HEK293 (cell line): ENCODE measurements around the gene ANO1.
A peak's percentile ranks its signal among the peaks of the same experiment; 100 is the strongest.

Source experiments
- CTCF ChIA-PET: fragments of 350-600 bp; formaldehyde crosslinking; extraction: SDS; loops from one replicate; lab custom pipeline; 2021; ENCODE audit warnings: antibody characterized with exemption; lab: Yijun Ruan, JAX
- POLR2A ChIA-PET: fragments of 300-600 bp; formaldehyde crosslinking; extraction: SDS; loops from one replicate; lab custom pipeline; 2020; ENCODE audit warnings: antibody characterized with exemption, inconsistent platforms; lab: Yijun Ruan, JAX
- H3K27ac ChIP-seq: fragments of 200-500 bp; sonication (Bioruptor generic); 2 replicates; pipeline ENCODE4 v1.5.1; 2014; ENCODE audit warnings: low read depth, low read length, control low read depth, inconsistent platforms; ENCODE audit errors: extremely low read depth
- H3K36me3 ChIP-seq, 2 experiments: fragments of 200-500 bp in 1 of 2; sonication (Bioruptor generic) in 1 of 2; 1 replicate in 1 of 2; 2 replicates in 1 of 2; pipeline ENCODE4 v1.5.1; 2014 to 2017; ENCODE audit warnings: inconsistent platforms in 2 of 2, low read length in 2 of 2; ENCODE audit not compliant: control insufficient read depth in 2 of 2, insufficient read depth in 1 of 2
- H3K4me1 ChIP-seq: fragments of 200-500 bp; sonication (Bioruptor generic); 2 replicates; pipeline ENCODE4 v1.5.1; 2014; ENCODE audit warnings: mild to moderate bottlenecking, low read length, inconsistent platforms; ENCODE audit not compliant: control insufficient read depth, insufficient read depth
- H3K4me3 ChIP-seq: 2 replicates; pipeline ENCODE4 v1.5.1; 2011; ENCODE audit warnings: low read depth, mild to moderate bottlenecking, control low read depth, low read length, moderate library complexity
- H3K9me3 ChIP-seq: fragments of 200-500 bp; sonication (Bioruptor generic); 2 replicates; pipeline ENCODE4 v1.5.1; 2014; ENCODE audit warnings: low read depth, low read length, inconsistent platforms; ENCODE audit not compliant: control insufficient read depth, insufficient read depth
- KLF1 ChIP-seq: fragments of 450-650 bp; formaldehyde crosslinking; IDR thresholded peaks from 2 replicates; pipeline ENCODE4 v1.5.1; 2016; ENCODE audit warnings: missing biosample characterization, missing genetic modification characterization
- KLF7 ChIP-seq: fragments of 450-650 bp; formaldehyde crosslinking; IDR thresholded peaks from 2 replicates; pipeline ENCODE4 v1.5.1; 2016; ENCODE audit warnings: missing biosample characterization, missing genetic modification characterization, borderline replicate concordance
- PATZ1 ChIP-seq: fragments of 450-650 bp; formaldehyde crosslinking; IDR thresholded peaks from 2 replicates; pipeline ENCODE4 v1.5.1; 2016; ENCODE audit warnings: missing biosample characterization, missing genetic modification characterization
- PRDM6 ChIP-seq: fragments of 450-650 bp; formaldehyde crosslinking; IDR thresholded peaks from 2 replicates; pipeline ENCODE4 v1.5.1; 2017; ENCODE audit warnings: missing biosample characterization, missing genetic modification characterization
- SCRT1 ChIP-seq: fragments of 450-650 bp; formaldehyde crosslinking; IDR thresholded peaks from 2 replicates; pipeline ENCODE4 v1.5.1; 2016; ENCODE audit warnings: missing biosample characterization, missing genetic modification characterization, borderline replicate concordance
- WT1 ChIP-seq: fragments of 450-650 bp; formaldehyde crosslinking; IDR thresholded peaks from 2 replicates; pipeline ENCODE4 v1.5.1; 2016; ENCODE audit warnings: missing biosample characterization, missing genetic modification characterization
- ZFHX2 ChIP-seq: fragments of 450-650 bp; formaldehyde crosslinking; conservative IDR thresholded peaks from 2 replicates; pipeline ENCODE4 v1.5.1; 2016; ENCODE audit warnings: missing biosample characterization, missing genetic modification characterization
- ZFP3 ChIP-seq: fragments of 450-650 bp; formaldehyde crosslinking; IDR thresholded peaks from 2 replicates; pipeline ENCODE4 v1.5.1; 2016; ENCODE audit warnings: low read depth, missing biosample characterization, missing genetic modification characterization
- ZIC2 ChIP-seq: fragments of 450-650 bp; formaldehyde crosslinking; IDR thresholded peaks from 2 replicates; pipeline ENCODE4 v1.5.1; 2016; ENCODE audit warnings: missing biosample characterization, missing genetic modification characterization
- ZNF148 ChIP-seq: fragments of 450-650 bp; formaldehyde crosslinking; IDR thresholded peaks from 2 replicates; pipeline ENCODE4 v1.5.0; 2017; ENCODE audit warnings: missing biosample characterization, missing genetic modification characterization, borderline replicate concordance
- ZNF16 ChIP-seq: fragments of 450-650 bp; formaldehyde crosslinking; IDR thresholded peaks from 2 replicates; pipeline ENCODE4 v1.5.1; 2016; ENCODE audit warnings: low read depth, missing biosample characterization, missing genetic modification characterization
- ZNF311 ChIP-seq: fragments of 450-650 bp; formaldehyde crosslinking; IDR thresholded peaks from 2 replicates; pipeline ENCODE4 v1.5.1; 2017; ENCODE audit warnings: missing biosample characterization, missing genetic modification characterization, borderline replicate concordance
- ZNF341 ChIP-seq: fragments of 450-650 bp; formaldehyde crosslinking; IDR thresholded peaks from 2 replicates; pipeline ENCODE4; 2016; ENCODE audit warnings: low read depth, missing biosample characterization, missing genetic modification characterization
- ZNF362 ChIP-seq: fragments of 450-650 bp; formaldehyde crosslinking; IDR thresholded peaks from 2 replicates; pipeline ENCODE4 v1.5.1; 2016; ENCODE audit warnings: missing biosample characterization, missing genetic modification characterization
- ZNF426 ChIP-seq: fragments of 450-650 bp; formaldehyde crosslinking; IDR thresholded peaks from 2 replicates; pipeline ENCODE4 v1.5.1; 2017; ENCODE audit warnings: missing biosample characterization, missing genetic modification characterization, mild to moderate bottlenecking, inconsistent platforms, moderate library complexity
- ZNF433 ChIP-seq: fragments of 450-650 bp; formaldehyde crosslinking; IDR thresholded peaks from 2 replicates; pipeline ENCODE4 v1.5.1; 2016; ENCODE audit warnings: missing biosample characterization, missing genetic modification characterization, low read depth
- ZNF658 ChIP-seq: fragments of 450-650 bp; formaldehyde crosslinking; IDR thresholded peaks from 2 replicates; pipeline ENCODE4; 2016; ENCODE audit warnings: missing biosample characterization, missing genetic modification characterization
- ZNF664 ChIP-seq: fragments of 450-650 bp; formaldehyde crosslinking; IDR thresholded peaks from 2 replicates; pipeline ENCODE4 v1.5.1; 2016; ENCODE audit warnings: missing biosample characterization, missing genetic modification characterization
- ZNF670 ChIP-seq: fragments of 450-650 bp; formaldehyde crosslinking; IDR thresholded peaks from 2 replicates; pipeline ENCODE4 v1.5.1; 2016; ENCODE audit warnings: missing biosample characterization, missing genetic modification characterization, low read depth
- ZNF776 ChIP-seq: fragments of 450-650 bp; formaldehyde crosslinking; IDR thresholded peaks from 2 replicates; pipeline ENCODE4 v1.5.0; 2017; ENCODE audit warnings: missing biosample characterization, missing genetic modification characterization, borderline replicate concordance
- ZNF791 ChIP-seq: fragments of 450-650 bp; formaldehyde crosslinking; IDR thresholded peaks from 2 replicates; pipeline ENCODE4 v1.5.1; 2016; ENCODE audit warnings: missing biosample characterization, missing genetic modification characterization
- ZNF837 ChIP-seq: fragments of 450-650 bp; formaldehyde crosslinking; IDR thresholded peaks from 2 replicates; pipeline ENCODE4 v1.5.1; 2016; ENCODE audit warnings: missing biosample characterization, missing genetic modification characterization

The ANO1 gene

GRCh38 chr11:70105369-70105754, 27.2 kb downstream of the ANO1 start:
- Histone ChIP-seq H3K27ac (no peak overlapping the region), H3K4me3 (no peak overlapping the region), H3K9me3 (no peaks in the 10 kb centered on the region), H3K36me3 (no peaks in the 10 kb centered on the region), H3K4me1 (no peaks in the 10 kb centered on the region)
- POLR2A ChIA-PET, result no interaction called here
- no peak for TF ChIP-seq ZNF776 (tag by site-specific recombination)
- no peak for TF ChIP-seq ZNF658 (tag by site-specific recombination)
- no peak for TF ChIP-seq ZNF311 (tag by site-specific recombination)
- no peak for TF ChIP-seq WT1
- TF ChIP-seq ZFP3 (tag by site-specific recombination), result no peak
- TF ChIP-seq KLF7 (tag by site-specific recombination), result no peak
- no peak for TF ChIP-seq SCRT1 (tag by site-specific recombination)
- TF ChIP-seq ZNF148 (tag by site-specific recombination), result no peak
- TF ChIP-seq ZNF664 (tag by site-specific recombination), result no peak
- TF ChIP-seq ZNF362 (tag by site-specific recombination), result no peak
- TF ChIP-seq KLF1 (tag by site-specific recombination), result no peak
- TF ChIP-seq ZNF837, result no peak
- no peak for TF ChIP-seq ZNF791 (tag by site-specific recombination)
- TF ChIP-seq ZNF433 (tag by site-specific recombination), result no peak
- CTCF ChIA-PET, result no interaction called here

- TF ChIP-seq ZFHX2 (tag by site-specific recombination), result peak; percentile 20; the same call in 1 of the 2 replicates
- TF ChIP-seq ZNF426, result no peak
- TF ChIP-seq ZIC2 (tag by site-specific recombination), result peak; percentile 23; the same call in 1 of the 2 replicates
- Histone ChIP-seq H3K4me3 (no peak overlapping the region), H3K27ac (no peak overlapping the region), H3K36me3 (no peaks in the 10 kb centered on the region), H3K4me1 (no peaks in the 10 kb centered on the region; the same call in 1 of the 2 replicates), H3K9me3 (no peaks in the 10 kb centered on the region)
- CTCF ChIA-PET, result no interaction called here
- POLR2A ChIA-PET, result no interaction called here
Measured at GRCh38 chr11:70105755-70106571, 27.8 kb downstream of the ANO1 start.

- Histone ChIP-seq H3K9me3 (no peaks in the 10 kb centered on the region), H3K4me1 (peaks cover 3% of the 10 kb centered on the region; the same call in 1 of the 2 replicates), H3K4me3 (no peak overlapping the region), H3K27ac (no peak overlapping the region), H3K36me3 (no peaks in the 10 kb centered on the region)
- POLR2A ChIA-PET, result no interaction called here
- no peak for TF ChIP-seq ZNF670 (tag by site-specific recombination)
- no peak for TF ChIP-seq PATZ1 (tag by site-specific recombination)
- TF ChIP-seq ZNF341 (tag by site-specific recombination), result peak; percentile 29; the same call in 1 of the 2 replicates
- TF ChIP-seq PRDM6 (tag by site-specific recombination), result no peak
- TF ChIP-seq ZNF664 (tag by site-specific recombination), result no peak
- peak; percentile 91 for TF ChIP-seq ZNF16
- CTCF ChIA-PET, result no interaction called here
Measured at GRCh38 chr11:70106757-70107156, 28.6 kb downstream of the ANO1 start.
